Measurements from ENCODE around the gene ZNF462.

DNA sequence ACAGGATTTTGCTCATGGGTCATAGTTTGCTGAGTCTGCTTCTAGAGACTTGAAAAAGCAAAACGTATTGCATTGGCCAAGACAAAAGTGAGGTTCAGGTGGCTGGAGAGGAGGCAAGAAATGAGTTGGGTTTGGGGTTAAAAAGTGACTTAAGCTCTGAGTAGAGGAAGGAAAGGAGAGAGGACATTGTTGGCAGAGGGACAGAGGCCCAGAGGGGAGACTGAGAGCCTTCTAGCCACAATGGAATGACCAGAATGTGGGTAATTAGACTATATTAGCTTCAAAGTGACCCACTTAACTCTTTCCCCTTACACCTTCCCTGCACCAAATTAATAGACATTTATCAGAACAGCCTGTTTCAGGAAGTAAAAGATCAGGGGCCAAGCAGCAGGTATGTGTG lies 188.4 kb downstream of the ZNF462 start:
- TF ChIP-seq, protein P1, sequence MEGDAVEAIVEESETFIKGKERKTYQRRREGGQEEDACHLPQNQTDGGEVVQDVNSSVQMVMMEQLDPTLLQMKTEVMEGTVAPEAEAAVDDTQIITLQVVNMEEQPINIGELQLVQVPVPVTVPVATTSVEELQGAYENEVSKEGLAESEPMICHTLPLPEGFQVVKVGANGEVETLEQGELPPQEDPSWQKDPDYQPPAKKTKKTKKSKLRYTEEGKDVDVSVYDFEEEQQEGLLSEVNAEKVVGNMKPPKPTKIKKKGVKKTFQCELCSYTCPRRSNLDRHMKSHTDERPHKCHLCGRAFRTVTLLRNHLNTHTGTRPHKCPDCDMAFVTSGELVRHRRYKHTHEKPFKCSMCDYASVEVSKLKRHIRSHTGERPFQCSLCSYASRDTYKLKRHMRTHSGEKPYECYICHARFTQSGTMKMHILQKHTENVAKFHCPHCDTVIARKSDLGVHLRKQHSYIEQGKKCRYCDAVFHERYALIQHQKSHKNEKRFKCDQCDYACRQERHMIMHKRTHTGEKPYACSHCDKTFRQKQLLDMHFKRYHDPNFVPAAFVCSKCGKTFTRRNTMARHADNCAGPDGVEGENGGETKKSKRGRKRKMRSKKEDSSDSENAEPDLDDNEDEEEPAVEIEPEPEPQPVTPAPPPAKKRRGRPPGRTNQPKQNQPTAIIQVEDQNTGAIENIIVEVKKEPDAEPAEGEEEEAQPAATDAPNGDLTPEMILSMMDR (IDR thresholded peaks at IDR 0.05 in 4 of 5, conservative IDR thresholded peaks at IDR 0.05 in 1 of 5), result no peak
- no peak for TF ChIP-seq POLR2A (IDR thresholded peaks at IDR 0.05)

Measured in gastrocnemius medialis (tissue), 4 donors.